ENCODE data around the gene ARL16.
A peak's percentile ranks its signal among the peaks of the same experiment; 100 is the strongest.

Gene ARL16

DNA sequence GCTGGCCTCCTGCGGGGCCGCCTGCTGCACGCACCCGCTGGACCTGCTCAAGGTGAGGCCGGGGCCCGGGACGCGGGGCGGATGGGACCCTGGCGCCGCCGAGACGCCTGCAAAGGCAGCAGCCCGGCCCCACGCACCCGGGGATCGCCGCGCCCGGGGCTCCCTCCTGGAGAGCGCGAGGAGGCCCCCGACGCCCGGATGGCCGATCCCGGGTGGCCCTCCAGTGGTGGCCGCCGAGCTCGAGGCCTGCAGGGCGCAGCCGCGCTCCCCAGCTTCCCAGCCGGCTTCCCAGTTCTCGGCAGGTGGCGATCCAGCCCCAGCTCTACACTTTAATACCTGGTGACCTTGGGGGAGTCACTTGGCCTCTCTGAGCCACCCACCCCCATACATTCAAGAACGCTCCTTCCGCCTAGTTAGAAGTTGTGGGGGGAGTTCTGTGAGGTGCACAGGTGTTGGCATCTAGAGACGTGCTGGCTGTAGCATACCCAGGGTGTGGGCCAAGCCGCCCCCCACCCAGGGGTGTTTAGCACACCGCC, 28.9 kb upstream of the ARL16 start:
- no peak for DNase-seq

DNA sequence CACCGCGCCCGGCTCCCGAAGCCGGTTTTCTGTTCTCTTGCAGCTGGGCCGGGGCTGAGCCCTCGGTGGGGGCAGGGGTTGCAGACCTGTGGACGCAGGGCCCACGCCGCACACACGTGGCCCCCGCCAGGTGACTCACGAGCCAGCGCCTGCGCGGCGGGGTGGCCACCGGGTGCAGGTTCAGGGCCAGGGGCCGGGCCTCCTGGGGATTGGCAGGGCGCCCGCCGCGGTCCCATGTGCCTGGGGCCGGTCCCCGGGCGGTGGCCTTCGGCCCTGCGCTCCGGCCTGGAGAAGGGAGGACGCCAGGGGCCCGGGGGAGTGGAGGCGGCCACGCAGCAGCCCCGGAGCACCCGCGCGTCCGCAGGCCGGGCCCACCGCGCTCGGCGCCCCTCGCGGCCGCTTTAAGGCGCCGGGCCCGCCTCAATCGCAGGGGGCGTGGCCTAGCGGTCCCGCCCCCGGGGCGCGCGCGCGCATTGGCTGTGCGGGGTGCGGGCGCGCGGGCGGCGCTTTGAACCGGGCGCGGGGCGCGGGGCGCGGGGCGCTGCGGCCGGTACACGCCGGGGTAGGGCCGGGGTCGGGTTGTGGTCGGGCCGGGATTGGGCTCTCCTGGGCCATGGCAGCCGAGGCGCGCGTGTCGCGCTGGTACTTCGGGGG, 28.3 kb upstream of the ARL16 start, which contains the start of gene SLC25A10:
Gene SLC25A10 (plus strand): TSS at position 471 of the 654 bp plus-strand sequence. CDS start 143 bp downstream, at position 614.
- DNase-seq: peak; percentile 74

DNA sequence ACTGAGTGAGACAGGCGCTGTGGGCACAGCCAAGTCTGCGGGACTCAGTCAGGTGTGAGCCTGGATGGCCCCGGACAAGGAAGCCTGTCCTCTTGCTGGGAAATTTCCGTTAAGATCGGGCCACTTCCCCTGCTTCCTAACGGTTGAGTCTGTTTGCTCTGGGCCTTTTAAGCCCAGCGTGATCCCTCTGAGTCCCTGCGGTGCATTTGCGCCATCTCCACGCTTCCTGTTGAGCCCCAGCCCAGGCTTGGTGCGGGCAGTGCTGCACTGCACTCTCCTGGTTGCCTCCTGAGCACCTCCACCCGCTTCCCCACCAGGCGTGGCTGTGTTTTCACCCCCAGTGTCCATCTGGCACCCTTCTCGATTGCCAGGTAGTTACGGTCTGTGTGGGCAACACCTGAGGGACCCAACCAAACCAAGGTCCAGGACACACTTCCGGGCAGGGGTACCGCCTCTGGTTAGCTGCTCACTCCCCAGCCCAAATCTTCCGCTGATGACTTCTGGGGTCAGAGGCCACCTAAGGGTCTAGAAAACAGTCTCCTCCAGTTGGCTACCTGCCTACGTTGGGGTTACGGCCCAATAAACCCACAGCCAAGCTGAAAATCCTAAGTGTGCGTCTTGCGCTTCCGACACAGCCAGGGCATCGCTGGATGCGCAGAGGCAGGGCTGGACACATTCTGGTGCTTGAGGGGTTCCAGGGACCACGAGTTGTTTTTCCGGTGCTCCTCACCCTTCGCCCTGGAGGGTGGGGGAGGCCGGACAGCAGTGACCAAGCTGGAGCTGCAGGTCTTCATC, 27.1 kb upstream of the ARL16 start:
- no peak for DNase-seq

DNA sequence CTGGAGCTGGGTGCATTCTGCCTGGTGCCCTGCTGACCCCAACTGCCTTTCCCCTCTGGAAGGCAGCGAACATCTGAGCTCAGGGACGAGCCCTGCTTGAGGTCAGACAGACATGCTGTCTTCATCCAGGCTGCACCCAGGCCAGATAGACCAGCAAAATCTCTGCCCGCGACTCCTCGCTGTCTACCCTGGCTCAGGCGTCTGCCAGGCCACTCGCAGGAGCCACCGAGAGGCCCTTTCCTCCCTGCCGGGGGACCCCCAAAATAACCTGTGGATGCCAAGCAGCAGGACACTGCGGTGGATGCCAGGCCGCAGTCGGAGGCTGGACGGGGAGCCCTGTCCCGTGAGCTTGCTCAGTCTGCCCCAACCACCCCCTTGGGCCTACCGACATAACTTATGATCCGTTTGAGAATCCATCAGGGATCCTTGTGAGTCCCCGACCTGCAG, 25.2 kb upstream of the ARL16 start:
- no peak for DNase-seq

DNA sequence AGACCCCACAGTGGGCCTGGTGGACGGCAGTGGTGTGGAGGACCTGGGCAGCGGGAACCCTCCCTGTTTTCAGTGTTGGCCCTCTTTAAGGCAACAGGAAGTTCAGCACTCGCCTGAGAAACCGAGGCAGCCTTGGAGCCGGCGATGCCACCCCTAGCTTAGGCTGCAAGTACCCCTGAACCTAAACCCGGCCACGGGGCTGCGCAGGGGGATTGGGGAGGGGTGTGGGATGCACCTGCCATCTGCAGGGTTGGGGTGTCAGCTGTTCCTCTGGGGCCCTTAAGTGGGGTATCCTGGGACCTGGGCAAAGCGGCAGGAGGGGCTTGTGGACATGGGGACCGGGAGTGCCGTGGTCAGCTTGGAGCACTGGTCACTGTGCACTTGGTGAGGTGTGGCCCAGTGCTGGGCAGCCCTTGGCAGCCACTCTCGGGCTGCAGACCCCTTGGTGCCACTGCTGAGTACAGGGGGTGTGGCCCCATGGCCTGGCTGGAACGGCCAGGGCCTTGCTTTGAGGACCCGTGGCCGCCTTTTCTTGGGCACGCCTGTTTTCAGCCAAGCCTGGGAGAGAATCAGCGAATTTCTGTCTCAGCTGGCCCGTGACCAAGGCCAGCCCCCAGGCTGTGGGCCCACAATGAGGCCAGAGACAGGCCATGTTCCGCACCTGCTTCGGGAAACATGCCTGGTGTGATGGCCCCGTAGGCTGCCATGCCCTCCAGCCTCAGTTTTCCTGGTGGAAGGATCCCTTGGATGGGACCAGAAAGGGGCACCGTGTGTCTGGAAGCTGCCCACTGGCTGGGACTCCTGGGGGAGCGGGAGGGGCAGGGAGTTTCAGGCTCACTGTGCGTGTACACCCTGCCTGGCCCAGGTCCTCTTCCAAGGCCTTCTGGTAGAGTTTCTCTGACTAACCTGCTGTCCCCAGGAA, 24.4 kb upstream of the ARL16 start:
- DNase-seq: no peak

DNA sequence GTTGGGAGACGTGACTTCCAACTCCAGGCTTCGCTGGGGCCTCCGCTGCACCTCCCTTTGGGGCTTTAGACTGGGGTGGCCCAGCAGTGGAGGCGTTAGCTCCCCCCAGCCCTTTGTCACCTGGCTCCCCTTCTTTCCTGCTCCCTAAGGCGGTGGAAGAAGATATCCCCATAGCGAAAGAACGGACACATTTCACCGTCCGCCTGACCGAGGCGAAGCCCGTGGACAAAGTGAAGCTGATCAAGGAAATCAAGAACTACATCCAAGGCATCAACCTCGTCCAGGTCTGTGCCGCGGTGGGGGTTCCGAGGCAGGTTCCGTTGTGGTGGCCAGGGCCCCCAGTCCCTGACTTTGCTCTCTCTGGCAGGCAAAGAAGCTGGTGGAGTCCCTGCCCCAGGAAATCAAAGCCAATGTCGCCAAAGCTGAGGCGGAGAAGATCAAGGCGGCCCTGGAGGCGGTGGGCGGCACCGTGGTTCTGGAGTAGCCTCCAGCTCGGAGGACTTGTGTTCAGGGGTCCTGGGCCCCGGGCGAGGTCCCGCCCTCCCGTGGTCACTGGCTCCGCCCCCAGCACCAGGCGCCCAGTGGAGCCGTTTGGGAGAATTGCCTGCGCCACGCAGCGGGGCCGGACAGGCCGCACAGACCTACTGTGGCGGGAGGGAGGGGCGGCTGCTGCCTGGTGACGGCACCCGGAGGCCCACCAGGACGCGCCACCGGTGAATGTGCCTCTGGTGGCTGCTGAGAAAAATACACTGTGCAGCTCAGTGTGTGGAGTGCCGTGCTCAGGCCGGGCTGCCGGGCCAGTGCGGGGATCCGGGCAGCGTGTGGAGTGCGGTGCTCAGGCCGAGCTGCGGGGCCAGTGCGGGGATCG, 23.4 kb upstream of the ARL16 start:
- DNase-seq: no peak

DNA sequence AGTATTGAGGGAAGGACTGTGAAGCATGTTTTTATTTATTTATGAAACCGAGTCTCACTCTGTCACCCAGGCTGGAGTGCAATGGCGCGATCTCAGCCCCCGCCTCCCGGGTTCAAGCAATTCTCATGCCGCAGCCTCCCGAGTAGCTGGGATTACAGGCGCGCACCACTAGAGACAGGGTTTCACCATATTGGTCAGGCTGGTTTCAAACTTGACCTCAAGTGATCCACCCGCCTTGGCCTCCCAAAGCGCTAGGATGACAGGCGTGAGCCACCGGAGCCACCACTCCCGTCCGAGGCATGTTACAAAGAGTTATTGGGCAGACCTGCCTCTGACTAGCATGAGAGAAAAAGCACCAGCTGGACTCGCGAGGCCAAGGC, 22.6 kb upstream of the ARL16 start:
- DNase-seq: no peak

DNA sequence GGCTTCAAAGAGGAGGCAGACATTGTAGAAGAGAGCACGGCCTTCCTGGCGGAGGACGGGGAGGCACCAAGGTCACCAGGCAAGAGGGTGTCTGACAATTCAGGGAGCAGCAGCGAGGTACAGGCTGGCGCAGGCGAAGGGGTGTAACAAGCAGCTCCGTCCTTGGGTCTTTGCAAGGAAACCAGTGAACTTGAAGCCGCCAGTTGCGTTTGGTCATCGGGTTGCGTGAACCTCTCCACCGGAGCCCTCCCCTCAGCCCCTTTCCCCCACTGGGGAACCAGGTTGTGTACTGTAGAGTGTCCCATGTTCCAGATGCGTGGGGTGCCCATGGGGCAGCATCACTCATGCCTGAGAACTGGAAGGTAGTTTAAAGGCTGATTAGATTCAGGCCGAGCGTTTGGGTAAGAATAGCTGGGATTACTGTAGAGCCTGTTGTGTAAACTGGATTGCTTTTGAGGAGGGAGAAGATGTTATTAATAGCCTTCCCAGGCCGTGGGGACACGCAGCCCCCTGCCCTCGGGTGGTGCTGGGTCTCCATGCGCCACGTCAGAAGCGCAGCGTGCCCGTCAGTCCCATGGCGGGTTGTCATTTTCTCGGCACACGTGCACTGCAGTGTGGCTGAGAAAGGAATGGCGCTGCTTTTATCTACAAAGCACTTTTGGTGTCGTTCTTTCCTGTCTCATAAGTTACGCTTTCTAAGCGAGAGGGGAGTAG, 22.1 kb upstream of the ARL16 start:
- no peak for DNase-seq

DNA sequence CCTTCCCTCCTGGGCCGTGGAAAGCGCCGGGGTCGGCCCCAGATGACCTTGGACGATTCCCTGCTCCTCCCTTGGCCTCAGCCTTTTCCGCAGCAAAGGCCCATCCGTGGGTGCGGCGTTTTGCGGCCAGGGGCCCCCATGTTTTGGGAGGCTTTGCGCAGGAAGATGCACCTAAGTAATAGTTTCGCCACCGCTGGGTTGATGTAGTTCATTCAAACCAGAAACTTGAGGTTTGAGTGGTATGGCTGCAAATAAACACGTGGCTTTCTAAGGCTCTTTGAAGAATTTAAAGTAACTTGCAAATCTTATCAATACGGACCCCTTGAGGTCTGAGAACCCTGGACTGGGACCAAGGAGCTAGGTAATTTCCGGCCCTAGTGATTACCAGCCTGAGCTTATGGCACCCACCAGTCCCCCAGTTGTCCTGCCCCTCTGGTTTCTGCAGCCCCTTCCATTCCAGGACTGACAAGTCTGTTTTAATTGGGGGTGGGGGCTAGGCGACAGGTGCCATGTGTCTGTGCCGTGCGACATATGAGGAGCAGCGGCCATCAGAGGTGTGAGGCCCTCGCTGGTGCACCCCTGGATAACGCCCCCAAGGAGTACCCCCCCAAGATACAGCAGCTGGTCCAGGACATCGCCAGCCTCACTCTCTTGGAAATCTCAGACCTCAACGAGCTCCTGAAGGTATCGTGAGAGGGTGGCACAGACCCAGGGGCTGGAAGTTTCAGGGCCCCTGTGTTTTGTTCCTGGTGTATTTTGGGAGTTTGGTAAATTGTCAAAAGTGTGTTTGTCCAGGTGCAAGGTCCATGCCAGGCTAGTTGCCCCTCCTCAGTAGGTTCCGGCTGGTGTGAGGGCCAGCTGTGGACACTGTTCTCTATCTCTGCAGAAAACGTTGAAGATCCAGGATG, 20.4 kb upstream of the ARL16 start:
- DNase-seq: no peak

DNA sequence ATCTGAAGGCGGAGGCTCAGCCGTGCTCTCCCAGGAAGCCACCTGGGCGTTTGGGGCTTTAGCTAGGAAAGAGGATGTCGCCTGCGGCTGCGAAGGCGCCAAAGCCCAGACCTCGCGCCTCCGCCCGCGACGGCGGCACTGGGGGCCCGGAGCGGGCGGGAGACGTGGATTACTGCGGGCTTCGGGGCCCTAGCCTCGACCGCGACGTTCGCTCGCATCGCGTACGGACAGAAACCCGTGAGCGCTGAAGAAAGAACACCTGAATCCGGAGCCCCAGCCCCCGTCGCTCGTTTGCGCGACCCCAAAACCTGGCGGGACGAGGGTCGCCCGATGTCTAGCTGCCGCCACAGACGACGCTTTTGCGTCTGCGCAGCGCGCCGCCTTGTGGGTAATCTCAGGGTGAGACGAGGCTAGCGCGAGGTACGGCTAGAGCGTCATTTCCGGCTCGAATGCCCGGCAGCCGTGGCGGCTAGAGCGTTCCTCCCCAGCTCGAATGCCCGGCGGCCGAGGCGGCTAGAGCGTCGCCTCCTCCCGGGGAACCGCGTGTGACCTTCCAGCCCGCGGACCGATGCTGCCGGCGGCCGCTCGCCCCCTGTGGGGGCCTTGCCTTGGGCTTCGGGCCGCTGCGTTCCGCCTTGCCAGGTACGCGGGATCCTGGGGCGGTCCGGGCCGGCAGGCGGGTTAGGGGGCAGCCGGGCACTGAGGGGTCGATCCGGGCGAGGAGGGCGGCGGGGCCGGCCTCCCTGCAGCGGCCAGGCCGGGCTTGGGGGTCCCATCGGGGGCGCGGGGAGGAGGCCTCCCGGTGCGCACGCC, 19.5 kb upstream of the ARL16 start, which contains the start of gene MRPL12:
Gene MRPL12 (plus strand): TSS at position 434 of the 813 bp plus-strand sequence. CDS start 135 bp downstream, at position 569.
- DNase-seq: peak; percentile 91

DNA sequence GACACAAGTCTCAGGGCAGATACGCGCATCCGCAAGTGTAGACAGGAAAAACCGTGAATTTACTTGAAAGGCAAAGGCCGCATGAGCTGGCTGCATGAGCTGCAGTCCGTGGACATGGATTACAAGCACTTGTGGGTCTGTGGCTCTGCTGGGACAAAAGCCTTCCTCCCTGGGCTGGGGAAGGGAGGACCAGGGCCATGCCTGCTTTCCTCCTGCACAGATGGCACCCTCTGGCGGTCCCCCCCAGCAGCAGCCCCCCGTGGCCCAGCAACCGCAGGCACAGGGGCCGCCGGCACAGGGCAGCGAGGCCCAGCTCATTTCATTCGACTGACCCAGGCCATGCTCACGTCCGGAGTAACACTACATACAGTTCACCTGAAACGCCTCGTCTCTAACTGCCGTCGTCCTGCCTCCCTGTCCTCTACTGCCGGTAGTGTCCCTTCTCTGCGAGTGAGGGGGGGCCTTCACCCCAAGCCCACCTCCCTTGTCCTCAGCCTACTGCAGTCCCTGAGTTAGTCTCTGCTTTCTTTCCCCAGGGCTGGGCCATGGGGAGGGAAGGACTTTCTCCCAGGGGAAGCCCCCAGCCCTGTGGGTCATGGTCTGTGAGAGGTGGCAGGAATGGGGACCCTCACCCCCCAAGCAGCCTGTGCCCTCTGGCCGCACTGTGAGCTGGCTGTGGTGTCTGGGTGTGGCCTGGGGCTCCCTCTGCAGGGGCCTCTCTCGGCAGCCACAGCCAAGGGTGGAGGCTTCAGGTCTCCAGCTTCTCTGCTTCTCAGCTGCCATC, 17.9 kb upstream of the ARL16 start:
- no peak for DNase-seq

DNA sequence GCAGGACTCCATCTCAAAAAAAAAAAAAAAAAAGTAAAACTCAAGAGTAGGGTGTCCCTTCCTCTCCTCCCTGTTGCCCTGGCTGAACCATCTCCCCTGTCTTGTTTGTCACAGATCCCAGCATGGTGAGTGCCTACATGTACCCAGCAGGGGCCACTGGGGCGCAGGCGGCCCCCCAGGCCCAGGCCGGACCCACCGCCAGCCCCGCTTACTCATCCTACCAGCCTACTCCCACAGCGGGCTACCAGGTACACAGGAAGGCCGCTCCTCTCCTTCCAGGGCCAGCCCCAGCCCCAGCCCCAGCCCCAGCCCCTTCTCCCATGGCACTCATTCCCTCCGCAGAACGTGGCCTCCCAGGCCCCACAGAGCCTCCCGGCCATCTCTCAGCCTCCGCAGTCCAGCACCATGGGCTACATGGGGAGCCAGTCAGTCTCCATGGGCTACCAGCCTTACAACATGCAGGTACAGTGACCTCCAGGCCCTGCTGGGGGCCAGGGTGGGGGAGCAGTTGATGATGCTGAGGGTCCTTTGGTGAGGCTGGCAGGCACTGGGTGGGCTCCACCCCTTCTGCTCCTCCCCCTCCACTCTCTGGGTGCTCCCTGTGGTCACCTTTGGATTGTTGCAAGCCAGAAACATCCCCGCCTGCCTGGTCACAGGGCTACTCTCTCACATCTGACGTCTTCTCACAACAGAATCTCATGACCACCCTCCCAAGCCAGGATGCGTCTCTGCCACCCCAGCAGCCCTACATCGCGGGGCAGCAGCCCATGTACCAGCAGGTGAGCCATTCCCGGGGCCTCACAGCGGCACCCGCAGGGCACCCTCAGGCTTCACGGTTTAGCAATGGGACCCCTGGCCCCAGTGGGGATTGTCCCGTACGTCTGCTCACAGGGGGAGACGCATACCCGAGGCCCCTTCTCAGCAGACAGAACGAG, 17.0 kb upstream of the ARL16 start:
- no peak for DNase-seq

DNA sequence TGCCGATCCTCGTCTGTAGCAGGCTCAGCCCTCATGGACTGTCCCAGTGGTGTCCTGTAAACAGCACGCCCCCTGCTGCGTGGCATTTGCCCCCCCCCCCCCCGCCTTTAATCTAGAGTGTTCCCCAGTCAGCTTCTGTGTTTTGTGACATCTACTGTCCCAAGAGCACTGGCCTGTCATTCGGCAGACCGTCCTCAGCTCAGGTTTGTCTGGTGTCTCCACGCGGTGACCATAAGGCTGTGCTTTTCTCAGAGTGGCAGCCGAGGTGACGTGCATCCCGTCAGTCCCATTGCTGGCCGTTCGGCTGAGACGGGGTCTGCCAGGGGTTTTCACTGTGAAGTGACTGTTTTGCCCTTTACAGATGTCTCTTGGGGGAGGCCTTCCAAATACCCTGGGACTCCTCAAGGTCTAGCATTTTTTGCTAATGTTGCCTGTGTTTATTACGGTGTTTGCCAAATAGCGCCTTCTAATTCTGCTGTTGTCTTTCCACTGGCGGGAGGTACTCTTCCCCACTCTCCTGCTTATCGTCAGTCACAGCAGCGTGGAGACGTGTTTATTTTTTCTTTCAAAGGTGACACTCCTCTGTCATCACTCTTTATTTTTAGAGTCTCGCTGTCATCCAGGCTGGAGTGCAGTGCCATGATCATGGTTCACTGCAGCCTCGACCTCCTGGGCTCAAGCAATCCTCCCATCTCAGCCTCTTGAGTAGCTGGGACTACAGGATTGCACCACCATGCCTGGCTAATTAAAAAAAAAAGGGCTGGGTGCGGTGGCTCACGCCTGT, 13.9 kb upstream of the ARL16 start:
- no peak for DNase-seq

DNA sequence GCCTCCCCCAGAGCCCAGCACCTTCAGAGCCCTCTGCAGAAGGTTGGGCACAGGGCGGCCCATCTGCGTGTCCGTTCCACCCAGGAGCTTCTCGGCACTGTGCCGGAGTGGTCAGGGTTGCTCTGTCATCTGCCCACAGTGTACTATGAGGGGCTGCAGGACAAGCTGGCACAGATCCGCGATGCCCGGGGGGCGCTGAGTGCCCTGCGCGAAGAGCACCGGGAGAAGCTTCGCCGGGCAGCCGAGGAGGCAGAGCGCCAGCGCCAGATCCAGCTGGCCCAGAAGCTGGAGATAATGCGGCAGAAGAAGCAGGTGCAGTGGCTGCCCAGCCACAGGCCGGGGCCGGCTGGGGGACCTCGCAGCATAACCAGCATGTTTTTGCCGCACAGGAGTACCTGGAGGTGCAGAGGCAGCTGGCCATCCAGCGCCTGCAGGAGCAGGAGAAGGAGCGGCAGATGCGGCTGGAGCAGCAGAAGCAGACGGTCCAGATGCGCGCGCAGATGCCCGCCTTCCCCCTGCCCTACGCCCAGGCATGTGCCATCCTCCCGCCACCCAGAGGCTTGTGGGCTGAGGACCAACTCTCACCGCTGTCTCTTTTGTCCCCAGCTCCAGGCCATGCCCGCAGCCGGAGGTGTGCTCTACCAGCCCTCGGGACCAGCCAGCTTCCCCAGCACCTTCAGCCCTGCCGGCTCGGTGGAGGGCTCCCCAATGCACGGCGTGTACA, 12.8 kb upstream of the ARL16 start:
- DNase-seq: no peak

DNA sequence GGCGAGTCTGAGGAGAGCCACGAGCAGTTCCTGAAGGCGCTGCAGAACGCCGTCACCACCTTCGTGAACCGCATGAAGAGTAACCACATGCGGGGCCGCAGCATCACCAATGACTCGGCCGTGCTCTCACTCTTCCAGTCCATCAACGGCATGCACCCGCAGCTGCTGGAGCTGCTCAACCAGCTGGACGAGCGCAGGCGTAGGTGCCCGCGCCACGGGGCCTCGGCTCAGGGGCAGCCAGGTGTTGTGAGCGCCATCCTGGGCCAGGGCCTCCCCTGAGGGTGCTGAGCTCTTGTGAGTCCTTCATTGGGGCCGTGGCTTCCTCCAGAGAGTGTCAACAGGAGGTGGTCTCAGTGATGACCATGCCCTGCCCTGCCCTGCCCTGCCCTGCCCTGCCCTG, 12.2 kb upstream of the ARL16 start:
- DNase-seq: no peak

DNA sequence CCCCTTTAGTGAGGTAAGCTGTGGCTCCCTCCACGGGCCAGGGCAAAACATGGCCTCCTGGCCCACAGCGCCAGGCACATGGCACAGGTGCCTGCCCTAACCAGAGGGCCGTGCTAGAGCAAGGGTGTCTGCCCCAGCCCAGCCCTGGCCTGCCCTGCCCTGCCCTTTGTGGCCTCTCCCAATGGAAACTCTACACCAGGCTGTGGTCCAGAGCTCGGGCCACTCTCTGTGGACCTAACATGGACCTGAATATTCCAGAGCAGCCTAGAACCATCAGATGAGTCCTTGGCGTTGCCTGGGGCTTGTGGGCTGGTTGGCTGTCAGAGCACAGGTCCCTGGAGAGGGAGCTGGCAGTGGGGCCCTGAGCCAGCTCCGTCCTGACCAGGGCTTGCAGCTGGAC, 11.6 kb upstream of the ARL16 start:
- no peak for DNase-seq

All from fibroblast of skin of right biceps (primary cell).